AG09319 (cell line): Measurements from ENCODE around the gene PRKAB2.

Experiments used
- DNase-seq: peaks from one replicate; pipeline ENCODE4 v3.0.0-alpha.2; 2010; ENCODE audit warnings: low read depth; ENCODE audit errors: extremely low read depth
- CTCF ChIP-seq: IDR thresholded peaks from 2 replicates; pipeline ENCODE4 v1.5.1; 2011; ENCODE audit warnings: low read depth, mild to moderate bottlenecking, inconsistent platforms, low read length, moderate library complexity

Gene PRKAB2

GRCh38 chr1:147105909-147106308, 66.4 kb downstream of the PRKAB2 start:
- no peak for DNase-seq
- no peak for TF ChIP-seq CTCF
